HG03175 (cell line): ENCODE data around the gene FBXL7.

ENCODE experiments used
- ATAC-seq: cut with Tn5 transposase; IDR thresholded peaks from one replicate; pipeline ENCODE4 v1.9.1; 2021; ENCODE audit warnings: mild to moderate bottlenecking, moderate library complexity; ENCODE audit not compliant: unreplicated experiment

The FBXL7 gene

DNA sequence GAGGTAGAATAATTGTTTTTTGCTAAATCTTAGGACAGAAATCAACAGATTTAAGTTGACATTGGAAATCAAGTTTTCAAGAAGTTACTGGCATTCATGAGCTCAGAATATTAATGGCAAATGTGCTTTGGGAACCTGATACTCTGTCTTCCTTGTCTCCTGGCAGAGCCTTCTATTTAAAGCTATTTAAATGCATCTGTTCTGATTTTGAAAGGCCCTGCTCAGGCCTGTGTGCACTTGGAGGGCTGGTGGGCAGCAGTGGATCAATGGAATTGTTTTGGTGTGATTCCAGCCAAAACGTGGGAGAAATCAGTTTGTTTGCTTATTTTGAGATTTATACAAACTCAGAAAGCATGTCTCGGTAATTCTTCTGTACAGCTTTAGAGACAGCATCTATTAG is 38.5 kb downstream of the FBXL7 start:
- ATAC-seq, result no peak

- ATAC-seq, result no peak
These were observed 40.0 kb downstream of the FBXL7 start for GRCh38 chr5:15539951-15540350.

- ATAC-seq, result no peak
These were observed 44.1 kb downstream of the FBXL7 start for GRCh38 chr5:15544039-15544438.

- no peak for ATAC-seq
These were observed 45.1 kb downstream of the FBXL7 start for GRCh38 chr5:15545082-15545481.

DNA sequence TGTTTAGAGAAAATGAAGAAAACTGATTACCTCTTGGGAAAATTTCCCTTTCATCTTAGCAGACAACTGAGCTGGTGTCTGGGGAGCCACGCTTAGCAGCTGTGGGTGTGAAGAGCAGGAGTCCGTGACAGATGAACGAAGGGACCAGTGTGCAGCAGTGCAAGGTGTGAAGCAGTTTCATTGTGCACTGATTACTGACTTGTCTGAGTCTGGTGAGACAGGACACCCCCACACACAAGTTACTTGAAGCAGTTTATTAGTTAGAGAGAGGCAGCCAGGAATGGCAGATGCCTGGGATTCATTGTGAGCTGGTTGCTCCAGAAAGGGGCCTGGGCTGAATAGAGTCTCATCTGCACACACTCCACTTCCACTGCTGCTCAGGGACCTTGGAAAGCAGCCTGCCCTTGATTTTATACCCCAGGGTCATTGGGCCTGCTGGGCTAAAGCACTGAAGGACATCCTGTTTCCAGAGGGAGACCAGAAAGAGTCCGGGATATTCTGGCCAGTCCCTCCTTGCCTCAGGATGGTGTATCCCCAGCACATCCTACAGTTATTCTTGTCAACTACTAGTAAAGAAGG is 47.4 kb downstream of the FBXL7 start:
- no peak for ATAC-seq

DNA sequence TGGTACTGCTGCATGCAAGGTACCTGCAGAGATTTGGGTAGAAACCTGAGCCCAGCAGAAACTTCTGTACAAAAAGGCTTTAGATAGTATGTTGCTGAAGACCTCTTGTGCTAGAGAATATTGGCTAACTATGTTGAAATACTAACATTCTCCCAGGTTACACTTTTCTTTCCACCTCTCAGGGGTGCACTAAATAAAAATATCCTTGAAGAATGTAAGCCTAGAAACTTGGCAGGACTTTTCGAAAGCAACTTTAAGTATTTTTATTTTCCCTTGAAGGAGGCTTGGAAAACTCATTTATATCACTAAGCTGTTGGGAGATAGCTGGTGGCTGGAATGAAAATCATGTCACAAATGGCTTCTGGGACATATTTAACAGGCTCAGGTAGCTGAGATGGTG is 50.0 kb downstream of the FBXL7 start:
- ATAC-seq, result no peak

GRCh38 chr5:15550502-15551112 is 50.6 kb downstream of the FBXL7 start:
- ATAC-seq, result no peak

DNA sequence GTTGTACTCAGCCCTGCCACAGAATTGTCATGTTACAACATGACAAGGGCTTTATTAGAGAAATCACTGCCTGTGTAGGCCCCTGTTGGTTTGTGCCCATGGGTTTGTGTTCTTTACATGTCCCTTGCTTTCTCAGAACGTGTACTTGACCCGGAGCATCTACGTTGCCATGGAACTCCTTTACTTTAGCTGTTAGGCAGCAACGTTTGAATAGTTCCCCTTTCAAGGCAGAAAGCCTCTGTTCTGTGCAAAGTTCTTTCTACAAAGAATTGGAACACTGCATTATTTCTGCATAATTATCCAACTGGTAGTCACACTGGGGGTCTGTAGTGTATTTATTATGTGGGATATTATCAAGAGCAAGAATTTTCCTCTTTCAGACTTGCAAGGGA is 51.1 kb downstream of the FBXL7 start:
- no peak for ATAC-seq

DNA sequence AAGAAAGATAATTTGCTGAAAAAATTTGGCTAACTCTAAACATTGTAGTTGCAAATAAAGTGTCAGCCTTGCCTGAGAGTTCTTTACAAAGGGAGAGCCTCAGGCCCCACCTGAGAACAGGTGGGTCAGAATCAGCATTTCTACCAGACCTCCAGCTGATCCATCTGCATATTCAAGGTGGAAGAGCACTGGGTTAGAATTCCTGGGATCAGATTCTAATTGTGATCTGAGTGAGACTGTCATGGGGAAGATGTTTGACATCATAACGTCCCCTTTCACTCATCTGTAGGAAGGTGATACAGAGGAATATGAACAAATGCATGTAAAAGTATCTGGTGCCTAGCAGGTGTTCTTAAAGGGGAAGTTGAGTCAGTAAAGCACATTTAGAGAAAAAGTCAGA is 54.6 kb downstream of the FBXL7 start:
- no peak for ATAC-seq

- ATAC-seq, result no peak
These were observed 55.2 kb downstream of the FBXL7 start for GRCh38 chr5:15555176-15555575.

GRCh38 chr5:15558240-15558639 is 58.3 kb downstream of the FBXL7 start:
- ATAC-seq, result no peak

DNA sequence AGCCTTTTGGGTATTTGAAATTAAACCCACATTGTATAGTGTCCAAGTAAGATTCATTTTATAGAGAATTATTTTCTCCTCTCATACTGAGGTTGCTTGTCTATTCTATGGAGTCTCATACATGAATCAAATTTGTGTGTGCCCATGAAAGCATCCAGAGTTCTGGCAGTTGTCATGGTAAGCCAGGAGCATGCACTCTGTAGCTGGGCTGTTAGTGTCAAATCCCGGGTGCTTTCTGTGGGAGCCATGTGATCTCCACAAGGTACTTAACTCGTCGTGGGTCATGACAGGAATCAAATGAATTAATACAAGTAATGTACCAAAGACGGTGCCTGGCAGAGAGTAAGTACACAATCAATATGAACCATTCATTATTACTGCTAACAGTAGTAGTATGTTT is 58.7 kb downstream of the FBXL7 start:
- ATAC-seq, result no peak

DNA sequence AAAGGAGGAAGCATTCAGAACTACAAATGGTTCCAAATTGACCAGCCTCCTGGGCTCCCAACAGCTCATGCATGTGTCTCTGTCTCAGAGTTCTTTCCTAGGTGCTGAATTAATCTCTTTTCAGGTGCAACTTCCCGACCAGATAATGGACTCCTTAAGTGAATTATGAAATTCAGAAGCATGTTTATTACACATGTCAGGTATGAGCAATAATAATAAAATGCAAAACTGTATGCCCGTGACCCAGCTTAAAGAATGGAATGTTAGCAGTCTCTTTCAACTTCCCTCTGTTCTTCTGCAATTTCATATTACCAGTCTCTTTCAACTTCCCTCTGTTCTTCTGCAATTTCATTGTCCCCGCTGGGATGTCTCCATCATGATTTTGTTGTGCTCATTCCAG is 60.4 kb downstream of the FBXL7 start:
- no peak for ATAC-seq

GRCh38 chr5:15564523-15564922 is 64.5 kb downstream of the FBXL7 start:
- no peak for ATAC-seq

DNA sequence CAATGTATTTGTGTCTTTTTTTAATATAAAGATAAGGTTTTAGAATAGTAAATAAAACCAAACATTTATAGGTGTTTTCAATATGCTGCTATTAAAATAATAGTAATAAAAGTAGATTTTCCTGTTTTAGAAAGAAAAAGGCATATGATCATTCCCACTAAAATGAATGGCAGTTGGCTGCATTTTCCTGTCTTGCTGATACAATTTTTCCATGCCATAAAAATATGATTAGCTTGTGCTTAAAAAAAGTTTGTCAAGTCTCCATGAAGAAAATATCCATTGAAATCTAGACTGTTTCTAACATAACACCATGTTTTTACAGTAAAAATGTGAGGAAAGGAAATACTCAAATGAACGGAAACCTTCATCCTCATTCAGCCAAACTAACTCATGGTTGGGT is 65.0 kb downstream of the FBXL7 start:
- ATAC-seq, result no peak

DNA sequence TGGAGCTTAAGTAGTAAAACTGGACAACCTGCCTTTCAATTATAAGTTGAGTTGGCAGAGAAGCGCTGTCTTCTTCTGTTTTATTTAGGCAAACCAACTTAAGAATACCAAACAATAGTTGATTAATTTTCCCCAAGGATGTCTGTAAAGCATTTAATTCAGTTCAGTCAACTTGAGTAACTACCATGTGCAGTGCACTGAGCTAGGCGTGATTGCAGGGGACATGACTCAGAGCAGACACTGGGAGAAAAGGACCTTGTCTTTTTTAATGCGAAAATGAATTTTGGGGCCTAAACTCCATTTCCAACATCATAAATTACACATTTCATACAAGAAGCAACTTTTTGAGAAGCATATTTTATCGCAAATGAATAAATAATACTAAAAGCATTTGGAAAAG is 66.3 kb downstream of the FBXL7 start:
- ATAC-seq, result no peak

DNA sequence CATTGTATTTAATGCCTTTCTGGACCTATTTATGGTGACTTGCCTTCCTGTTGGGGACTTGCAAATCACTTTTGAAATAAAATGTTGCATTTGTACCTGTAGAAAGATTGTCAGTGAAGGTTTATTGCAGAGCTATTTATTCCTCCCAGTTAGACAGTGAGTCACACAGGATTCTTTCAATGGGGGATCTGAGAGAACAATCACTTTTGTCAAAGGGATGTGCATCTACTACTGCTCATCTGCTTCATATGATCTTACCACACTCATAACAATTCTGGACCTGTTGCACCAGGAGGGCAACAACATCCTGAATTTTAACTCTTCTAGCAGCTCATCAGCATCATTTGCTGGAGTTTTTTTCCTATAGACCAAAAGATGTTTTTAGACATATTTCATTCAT is 66.8 kb downstream of the FBXL7 start:
- no peak for ATAC-seq

- no peak for ATAC-seq
These were observed 70.5 kb downstream of the FBXL7 start for GRCh38 chr5:15570491-15570890.

- ATAC-seq, result no peak
These were observed 71.1 kb downstream of the FBXL7 start for GRCh38 chr5:15571081-15571480.

DNA sequence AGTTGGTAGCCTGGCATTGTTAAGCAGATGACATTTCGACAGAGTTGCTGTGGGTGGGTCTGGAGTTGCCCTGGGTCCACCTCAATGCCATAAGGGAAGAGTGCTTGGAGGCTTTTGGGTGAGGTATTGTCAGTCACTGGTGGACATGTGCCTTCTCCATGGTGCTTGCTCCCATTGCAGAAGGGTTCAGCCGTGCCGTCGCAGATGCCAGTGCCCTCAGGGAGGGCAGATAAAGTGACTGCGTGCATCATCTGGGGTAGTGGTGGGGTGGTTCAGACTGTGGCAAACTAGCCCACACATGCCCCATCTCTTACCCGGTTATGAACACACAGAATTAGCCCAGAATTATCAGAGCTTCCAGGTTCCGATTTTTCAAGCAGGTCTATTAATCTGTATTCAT is 71.6 kb downstream of the FBXL7 start:
- no peak for ATAC-seq

- ATAC-seq, result no peak
These were observed 73.6 kb downstream of the FBXL7 start for GRCh38 chr5:15573590-15573989.

DNA sequence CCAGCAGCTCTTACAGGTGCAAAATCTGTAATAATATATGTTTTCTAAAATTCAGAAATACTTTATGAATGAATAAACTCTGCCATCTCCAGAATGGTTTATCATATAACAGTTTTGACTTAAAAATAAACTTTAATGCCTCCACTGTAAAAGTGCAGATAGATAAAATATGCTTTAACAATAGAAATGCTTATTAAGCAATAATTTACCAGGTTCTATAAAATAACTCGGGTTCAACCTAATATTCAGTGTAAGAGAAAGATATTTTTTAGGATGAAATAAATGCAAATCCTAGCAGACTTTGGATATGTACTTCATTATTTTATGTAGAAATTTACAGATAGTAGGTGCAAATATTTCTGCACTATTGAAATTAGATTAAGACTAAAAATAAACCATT is 74.1 kb downstream of the FBXL7 start:
- no peak for ATAC-seq

DNA sequence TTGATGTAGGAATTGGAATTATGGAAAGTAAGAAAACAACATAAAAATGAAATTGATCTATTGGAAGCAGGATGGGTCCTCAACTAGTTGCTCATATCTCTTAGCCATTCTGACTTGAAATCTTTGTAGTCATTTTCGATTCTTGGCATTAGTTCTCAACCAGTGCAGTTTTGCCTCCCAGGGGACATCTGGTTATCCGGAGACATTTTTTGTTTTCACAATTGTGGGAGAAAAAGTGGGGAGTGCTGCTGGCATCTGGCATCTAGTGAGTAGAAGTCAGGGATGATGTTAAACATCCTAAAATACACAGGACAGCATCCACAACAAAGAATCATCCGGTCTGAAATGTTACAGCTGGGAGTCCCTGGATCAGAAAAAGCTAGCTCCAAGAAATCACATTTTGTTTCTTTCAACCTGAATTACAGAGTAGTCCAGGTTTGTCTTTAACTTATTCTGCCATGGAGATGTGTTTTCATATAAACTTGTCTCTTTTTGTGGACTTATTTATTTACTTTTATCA is 74.9 kb downstream of the FBXL7 start:
- ATAC-seq, result no peak
